Right atrium auricular region (tissue), 2 donors: Measurements from ENCODE around the gene MORF4L2. TPM values are rescaled to one million over a fixed set of nuclear protein-coding genes. Genes with fewer than 3 reads are reported as not detected.
"Not testable (repeated sequence)": the region's sequence is repeated elsewhere in the genome, so short reads cannot be mapped to it uniquely, and the experiment has no call there.

Experiments used
- DNase-seq: peaks from one replicate; pipeline ENCODE4 v3.0.0-alpha.2; 2019; ENCODE audit warnings: low spot score
- H3K27ac ChIP-seq, 2 donors: fragments of 200-600 bp; sonication (generic); 1 replicate in 1 of 2; 2 replicates in 1 of 2; pipeline ENCODE4 v1.5.1; 2016 to 2019
- H3K27me3 ChIP-seq, 2 donors: fragments of 200-600 bp; sonication (generic); one replicate each; pipeline versions ENCODE4 v1.5.1 to v1.6.0; 2017 to 2019
- H3K36me3 ChIP-seq: fragments of 200-600 bp; sonication (generic); one replicate; pipeline ENCODE4 v1.5.1; 2016
- H3K4me1 ChIP-seq, 2 donors: fragments of 200-600 bp; sonication (generic); one replicate each; pipeline versions ENCODE4 v1.5.1 to v1.6.0; 2017 to 2019
- H3K4me3 ChIP-seq, 2 donors: fragments of 200-600 bp; sonication (generic); 1 replicate in 1 of 2; 2 replicates in 1 of 2; pipeline ENCODE4 v1.5.1; 2017 to 2019; ENCODE audit warnings: mild to moderate bottlenecking in 1 of 2, moderate library complexity in 1 of 2
- H3K9me3 ChIP-seq, 2 donors: fragments of 200-600 bp; sonication (generic); one replicate each; pipeline ENCODE4 v1.5.1; 2019
- total RNA-seq, 2 donors: library from RNA; depleted of rRNA; stranded (reverse); fragments of >200 nt; gene quantifications; one replicate each; pipeline ENCODE4 v1.1.0, GENCODE V29; 2016
- TF ChIP-seq, protein P1 (sequence below), 2 donors: fragments of 200-600 bp; sonication (generic); IDR thresholded peaks; one replicate each; pipeline ENCODE4 v1.5.1; 2019; ENCODE audit warnings: antibody characterized with exemption in 2 of 2

MORF4L2 gene
- total RNA-seq, 2 donors from 2014 or later = 193 to 198 TPM

DNA sequence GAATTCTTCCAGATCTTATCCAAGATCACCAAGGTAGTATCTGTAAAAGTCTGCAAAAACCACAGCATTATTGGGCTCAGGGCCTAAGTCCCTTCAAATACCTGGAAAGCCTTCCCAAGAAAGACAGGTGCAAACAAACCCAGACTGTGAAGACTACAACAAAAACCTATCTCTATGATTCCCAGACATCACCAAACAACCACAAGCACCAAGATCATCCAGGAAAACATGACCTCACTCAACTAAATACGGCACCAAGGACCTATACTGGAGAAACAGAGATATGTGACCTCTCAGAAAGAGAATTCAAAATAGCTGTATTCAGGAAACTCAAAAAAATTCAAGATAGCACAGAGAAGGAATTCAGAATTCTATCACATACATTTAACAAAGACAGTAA lies 42.4 kb downstream of the MORF4L2 start:
- Histone ChIP-seq H3K27me3 (no peaks in the 10 kb centered on the region), H3K36me3 (no peaks in the 10 kb centered on the region), H3K4me1 (no peaks in the 10 kb centered on the region)

GRCh38 chrX:103640401-103641155 lies 45.9 kb downstream of the MORF4L2 start:
- no peak for DNase-seq
- Histone ChIP-seq H3K27ac (no peak overlapping the region), H3K4me3 (no peak overlapping the region), H3K36me3 (no peaks in the 10 kb centered on the region), H3K9me3 (no peaks in the 10 kb centered on the region), H3K27me3 (no peaks in the 10 kb centered on the region), H3K4me1 (no peaks in the 10 kb centered on the region)
- TF ChIP-seq, protein P1, sequence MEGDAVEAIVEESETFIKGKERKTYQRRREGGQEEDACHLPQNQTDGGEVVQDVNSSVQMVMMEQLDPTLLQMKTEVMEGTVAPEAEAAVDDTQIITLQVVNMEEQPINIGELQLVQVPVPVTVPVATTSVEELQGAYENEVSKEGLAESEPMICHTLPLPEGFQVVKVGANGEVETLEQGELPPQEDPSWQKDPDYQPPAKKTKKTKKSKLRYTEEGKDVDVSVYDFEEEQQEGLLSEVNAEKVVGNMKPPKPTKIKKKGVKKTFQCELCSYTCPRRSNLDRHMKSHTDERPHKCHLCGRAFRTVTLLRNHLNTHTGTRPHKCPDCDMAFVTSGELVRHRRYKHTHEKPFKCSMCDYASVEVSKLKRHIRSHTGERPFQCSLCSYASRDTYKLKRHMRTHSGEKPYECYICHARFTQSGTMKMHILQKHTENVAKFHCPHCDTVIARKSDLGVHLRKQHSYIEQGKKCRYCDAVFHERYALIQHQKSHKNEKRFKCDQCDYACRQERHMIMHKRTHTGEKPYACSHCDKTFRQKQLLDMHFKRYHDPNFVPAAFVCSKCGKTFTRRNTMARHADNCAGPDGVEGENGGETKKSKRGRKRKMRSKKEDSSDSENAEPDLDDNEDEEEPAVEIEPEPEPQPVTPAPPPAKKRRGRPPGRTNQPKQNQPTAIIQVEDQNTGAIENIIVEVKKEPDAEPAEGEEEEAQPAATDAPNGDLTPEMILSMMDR (IDR thresholded peaks at IDR 0.05) = no peak

More for the DNA sequence above, 42.4 kb downstream of the MORF4L2 start:
- Histone ChIP-seq H3K27ac (no peak overlapping the region), H3K9me3 (peaks cover 0 to 12% of the 10 kb centered on the region in 2 donors), H3K4me3 (no peak overlapping the region)
- DNase-seq = no peak
- TF ChIP-seq, protein P1 (IDR thresholded peaks at IDR 0.05) = no peak

DNA sequence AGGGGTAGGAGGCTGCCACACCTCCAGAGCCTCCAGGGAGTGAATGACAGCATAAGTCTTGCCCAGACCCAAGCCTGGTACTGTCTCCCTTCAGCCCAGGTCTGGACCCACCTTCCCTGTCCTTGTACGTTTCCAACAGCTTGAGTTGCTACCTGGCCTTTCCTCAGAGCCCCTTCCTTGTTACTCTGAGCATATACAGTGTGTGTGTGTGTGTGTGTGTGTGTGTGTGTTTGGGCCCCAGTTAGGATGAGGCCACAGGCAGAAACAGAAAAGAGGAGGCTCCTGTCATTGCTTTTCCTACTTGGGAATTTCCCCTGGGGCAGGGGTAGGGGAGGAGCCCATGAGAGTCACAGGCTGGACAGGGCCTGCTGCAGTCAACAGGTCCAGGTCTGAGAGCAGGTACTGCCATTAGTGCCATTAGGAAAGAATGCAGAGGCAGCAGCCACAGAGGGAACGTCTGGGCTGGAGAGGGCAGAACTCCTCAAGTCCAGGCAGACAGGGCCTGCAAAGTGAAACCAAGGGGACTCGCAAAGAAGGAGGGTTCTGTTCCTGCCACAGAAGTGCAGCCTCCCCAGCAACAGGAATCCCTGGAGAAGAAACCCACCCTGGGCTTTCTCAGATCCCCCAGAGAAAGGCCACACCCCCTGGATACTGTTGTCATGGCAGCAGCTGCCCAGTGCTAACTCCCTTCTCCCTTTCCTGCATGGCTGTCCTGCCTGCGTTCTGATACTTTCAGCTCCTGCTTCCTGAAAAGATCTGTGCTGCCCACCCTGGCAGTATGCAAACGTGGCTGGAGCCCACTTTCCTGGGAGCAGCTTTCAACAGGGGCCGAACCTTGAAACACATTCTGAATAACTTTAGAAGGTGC lies 47.8 kb downstream of the MORF4L2 start:
- not testable (repeated sequence) for H3K4me3 ChIP-seq, DNase-seq, H3K4me1 ChIP-seq, H3K9me3 ChIP-seq, H3K27me3 ChIP-seq, H3K36me3 ChIP-seq, H3K27ac ChIP-seq

- no peaks in the 10 kb centered on the region for H3K4me1 ChIP-seq
- no peak overlapping the region for H3K27ac ChIP-seq
- no peaks in the 10 kb centered on the region for H3K27me3 ChIP-seq
- no peaks in the 10 kb centered on the region for H3K36me3 ChIP-seq
- no peaks in the 10 kb centered on the region for H3K9me3 ChIP-seq
- no peak overlapping the region for H3K4me3 ChIP-seq
- DNase-seq = no peak
- TF ChIP-seq, protein P1 (IDR thresholded peaks at IDR 0.05) = no peak
Observed at GRCh38 chrX:103637604-103638338, 48.7 kb downstream of the MORF4L2 start.

DNA sequence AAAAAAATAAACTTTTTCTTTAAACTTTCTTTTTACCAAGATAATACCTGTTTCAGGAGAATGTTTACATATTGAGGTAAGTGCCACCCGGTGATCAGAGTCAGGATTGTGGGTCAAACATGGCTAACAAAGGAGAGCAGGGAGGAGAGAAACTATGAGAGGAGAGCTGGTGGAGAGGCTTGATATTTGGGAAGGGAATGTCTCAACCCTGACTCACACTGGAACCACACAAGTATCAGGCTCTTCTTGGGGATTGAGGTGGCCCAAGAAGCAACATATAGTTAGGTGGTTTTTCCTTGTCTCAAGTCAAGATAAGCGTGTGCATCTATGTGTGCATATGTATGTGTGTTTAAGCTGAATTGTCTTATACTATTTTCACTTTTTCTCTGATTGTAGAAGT lies 51.1 kb downstream of the MORF4L2 start:
- Histone ChIP-seq H3K9me3 (no peaks in the 10 kb centered on the region), H3K36me3 (no peaks in the 10 kb centered on the region), H3K4me1 (no peaks in the 10 kb centered on the region), H3K27me3 (no peaks in the 10 kb centered on the region), H3K4me3 (no peak overlapping the region), H3K27ac (no peak overlapping the region)
- TF ChIP-seq, protein P1 (IDR thresholded peaks at IDR 0.05) = no peak
- DNase-seq = no peak

DNA sequence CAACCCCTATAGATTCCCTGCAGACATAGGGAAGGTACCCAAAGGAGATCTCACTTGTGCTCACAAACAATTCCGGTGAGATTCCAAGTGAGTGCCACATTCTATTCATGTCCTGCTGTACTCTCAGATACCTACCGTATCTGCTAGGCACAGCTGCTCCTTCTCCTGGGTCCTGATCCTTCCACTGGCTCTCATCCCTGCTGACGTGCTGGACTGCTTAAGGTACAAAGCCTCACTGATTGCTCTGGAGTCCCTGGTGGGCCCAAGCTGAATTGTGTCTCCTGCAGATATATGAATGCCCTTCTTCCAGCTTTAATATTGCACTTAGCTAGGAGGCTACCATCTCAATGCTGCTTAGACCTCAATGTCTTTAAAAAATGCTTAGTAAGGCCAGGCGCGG lies 55.4 kb downstream of the MORF4L2 start:
- Histone ChIP-seq H3K27me3 (no peaks in the 10 kb centered on the region), H3K27ac (no peak overlapping the region), H3K4me3 (no peak overlapping the region), H3K36me3 (no peaks in the 10 kb centered on the region), H3K4me1 (no peaks in the 10 kb centered on the region), H3K9me3 (no peaks in the 10 kb centered on the region)
- DNase-seq = no peak
- TF ChIP-seq, protein P1 (IDR thresholded peaks at IDR 0.05) = no peak
